Choroid plexus epithelial cell (primary cell): ENCODE measurements around the gene ANTXR1.

Experiments
- DNase-seq: peaks from one replicate; pipeline ENCODE4 v3.0.0-alpha.2; 2010; ENCODE audit warnings: low read depth
- H3K4me3 ChIP-seq: 2 replicates; pipeline ENCODE4 v1.5.1; 2011; ENCODE audit warnings: low read depth, mild to moderate bottlenecking, control low read depth, low read length, moderate library complexity
- TF ChIP-seq, protein P1 (sequence below): conservative IDR thresholded peaks from 2 replicates; pipeline ENCODE4 v1.5.1; 2011; ENCODE audit warnings: low read depth, mild to moderate bottlenecking, control low read depth, inconsistent platforms, low read length, moderate library complexity

The ANTXR1 gene

DNA sequence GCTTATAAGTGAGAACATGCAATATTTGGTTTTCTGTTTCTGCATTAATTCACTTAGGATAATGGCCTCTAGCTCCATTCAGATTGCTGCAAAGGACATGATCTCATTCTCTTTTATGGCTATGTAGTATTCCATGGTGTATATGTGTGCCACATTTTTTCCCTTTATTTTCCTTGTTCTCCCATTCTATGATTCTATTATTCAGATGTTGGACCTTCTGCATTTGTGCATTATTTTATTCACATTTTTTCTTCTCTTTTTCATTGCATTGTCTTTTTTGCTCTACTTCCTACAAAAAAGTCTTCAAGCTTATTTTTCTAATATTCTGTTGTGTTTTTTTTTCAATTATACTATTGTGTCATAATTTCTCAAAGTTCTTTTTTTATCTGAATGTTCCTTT lies 11.1 kb upstream of the ANTXR1 start:
- no peak for DNase-seq
- no peak overlapping the region for H3K4me3 ChIP-seq
- TF ChIP-seq, protein P1, sequence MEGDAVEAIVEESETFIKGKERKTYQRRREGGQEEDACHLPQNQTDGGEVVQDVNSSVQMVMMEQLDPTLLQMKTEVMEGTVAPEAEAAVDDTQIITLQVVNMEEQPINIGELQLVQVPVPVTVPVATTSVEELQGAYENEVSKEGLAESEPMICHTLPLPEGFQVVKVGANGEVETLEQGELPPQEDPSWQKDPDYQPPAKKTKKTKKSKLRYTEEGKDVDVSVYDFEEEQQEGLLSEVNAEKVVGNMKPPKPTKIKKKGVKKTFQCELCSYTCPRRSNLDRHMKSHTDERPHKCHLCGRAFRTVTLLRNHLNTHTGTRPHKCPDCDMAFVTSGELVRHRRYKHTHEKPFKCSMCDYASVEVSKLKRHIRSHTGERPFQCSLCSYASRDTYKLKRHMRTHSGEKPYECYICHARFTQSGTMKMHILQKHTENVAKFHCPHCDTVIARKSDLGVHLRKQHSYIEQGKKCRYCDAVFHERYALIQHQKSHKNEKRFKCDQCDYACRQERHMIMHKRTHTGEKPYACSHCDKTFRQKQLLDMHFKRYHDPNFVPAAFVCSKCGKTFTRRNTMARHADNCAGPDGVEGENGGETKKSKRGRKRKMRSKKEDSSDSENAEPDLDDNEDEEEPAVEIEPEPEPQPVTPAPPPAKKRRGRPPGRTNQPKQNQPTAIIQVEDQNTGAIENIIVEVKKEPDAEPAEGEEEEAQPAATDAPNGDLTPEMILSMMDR, result no peak

DNA sequence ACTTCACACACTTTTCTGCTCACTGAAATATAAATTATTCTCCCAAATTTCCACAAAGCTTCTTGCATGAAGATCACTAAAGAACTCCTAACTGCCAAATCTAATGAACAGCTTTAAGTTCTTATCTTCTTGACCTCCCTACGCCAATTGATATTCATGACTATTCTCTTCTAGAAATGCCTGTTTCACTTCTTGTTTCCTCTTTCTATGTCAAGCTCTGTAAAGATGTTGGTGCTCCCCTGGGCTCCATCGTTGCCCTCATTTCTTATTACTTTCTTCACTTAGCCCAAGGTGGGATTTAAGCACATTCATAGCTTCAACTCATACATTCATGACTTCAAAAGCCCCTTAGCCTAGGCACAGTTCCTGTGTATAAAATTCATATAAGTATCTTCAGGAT lies 9.2 kb upstream of the ANTXR1 start:
- no peak overlapping the region for H3K4me3 ChIP-seq
- TF ChIP-seq, protein P1, result no peak
- DNase-seq, result no peak

DNA sequence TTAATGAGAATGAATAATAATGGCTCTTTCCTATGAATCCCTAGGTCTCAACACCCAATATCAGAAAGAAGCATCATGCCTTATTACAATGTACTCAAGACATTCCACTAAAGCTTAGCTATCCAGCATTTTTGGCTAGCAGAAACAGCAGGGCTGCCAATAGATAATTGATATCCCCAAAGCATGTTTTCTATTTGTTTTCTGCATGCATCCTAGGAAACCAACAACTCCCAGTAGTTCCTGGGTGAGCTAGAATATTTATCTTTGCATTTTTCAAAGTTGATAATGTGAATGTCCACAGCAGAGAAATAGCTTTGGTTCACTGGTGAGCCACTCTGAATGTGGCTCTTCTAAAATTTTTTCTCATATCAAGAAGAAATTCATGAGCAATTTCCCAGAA lies 5.8 kb upstream of the ANTXR1 start:
- TF ChIP-seq, protein P1, result no peak
- H3K4me3 ChIP-seq, result no peak overlapping the region
- no peak for DNase-seq

DNA sequence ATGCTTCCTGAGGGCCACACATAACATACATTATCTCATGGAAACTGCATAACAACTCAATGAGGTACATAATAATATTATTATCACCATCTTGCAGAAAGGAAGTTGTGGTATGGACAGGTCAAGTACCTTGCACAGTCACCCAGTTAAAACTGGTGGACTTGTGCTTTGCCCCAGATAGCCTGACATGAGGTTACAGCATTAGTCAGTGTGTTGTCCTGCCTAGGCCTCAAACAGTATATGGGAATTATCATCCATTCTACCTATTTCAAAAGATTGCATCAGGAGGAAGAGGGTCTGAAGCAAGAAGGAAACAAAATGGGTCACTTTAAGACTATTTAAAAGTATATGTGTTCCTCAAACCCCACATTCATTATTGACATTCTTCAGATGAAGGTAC lies 5.4 kb upstream of the ANTXR1 start:
- peak; percentile 30 for DNase-seq
- TF ChIP-seq, protein P1, result no peak
- H3K4me3 ChIP-seq, result no peak overlapping the region

DNA sequence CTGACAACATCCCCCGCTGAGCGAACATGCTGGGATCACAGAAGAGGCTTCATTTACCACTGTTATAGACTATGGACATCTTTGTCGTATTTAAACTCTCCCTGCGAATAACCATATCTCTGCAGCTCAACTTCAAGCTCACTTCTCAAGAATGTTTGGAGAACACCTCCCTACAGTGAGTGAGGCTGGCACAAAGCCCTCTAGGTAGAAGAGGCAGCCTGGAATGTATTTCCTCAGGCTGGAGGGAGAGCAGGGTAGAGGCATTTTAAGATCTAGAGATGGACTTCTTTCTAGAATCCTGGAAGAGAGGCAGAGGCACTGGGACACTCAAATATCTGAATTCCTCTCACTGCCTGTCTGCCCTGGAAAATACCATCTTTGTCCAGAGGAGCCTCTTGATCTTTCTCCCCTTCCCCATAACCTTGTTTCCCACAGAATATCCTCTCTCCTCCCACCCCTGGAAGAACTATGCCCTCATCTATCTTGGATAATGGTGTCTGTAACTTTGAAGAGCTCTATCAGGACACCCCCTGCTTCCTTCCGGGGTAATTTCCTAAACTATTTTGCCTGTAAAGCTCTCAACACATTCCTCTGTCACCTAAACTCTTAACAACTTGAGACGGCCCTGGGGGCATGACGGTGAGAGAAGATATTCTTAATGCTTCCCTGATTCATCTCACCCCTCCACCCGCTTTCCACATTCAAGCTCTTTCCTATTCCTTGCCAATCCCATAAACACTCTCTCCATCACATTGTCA lies 2.4 kb upstream of the ANTXR1 start:
- TF ChIP-seq, protein P1, result no peak
- no peak overlapping the region for H3K4me3 ChIP-seq
- no peak for DNase-seq

DNA sequence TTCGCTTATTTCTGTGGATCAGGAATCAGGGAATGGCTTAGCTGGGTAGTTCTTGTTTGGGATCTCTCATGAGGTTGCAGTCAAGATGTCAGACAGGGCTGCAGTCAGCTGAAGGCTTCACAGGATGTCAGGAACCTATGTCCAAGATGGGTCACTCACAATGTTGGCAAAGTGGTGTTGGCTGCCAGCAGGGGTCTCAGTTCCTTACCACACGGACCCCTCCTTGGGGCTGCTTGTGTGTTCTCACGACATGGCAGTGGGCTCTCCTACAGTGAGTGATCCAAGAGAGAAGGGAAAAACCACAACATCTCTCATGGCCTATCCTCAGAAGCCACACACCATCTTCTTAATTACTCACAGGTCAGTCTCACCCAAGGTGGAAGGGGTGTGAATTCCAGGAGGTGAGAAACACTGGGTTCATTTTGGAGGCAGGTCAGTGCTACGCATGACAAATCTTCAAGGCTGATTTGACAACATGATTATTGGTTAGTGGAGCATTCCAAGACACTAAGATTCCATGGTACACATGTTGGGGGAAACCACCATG lies 1.3 kb upstream of the ANTXR1 start:
- DNase-seq, result no peak
- TF ChIP-seq, protein P1, result peak; percentile 7
- no peak overlapping the region for H3K4me3 ChIP-seq
